GM12878 (cell line): ENCODE results near the gene HSFX3. TPM values are rescaled to one million over a fixed set of nuclear protein-coding genes. Genes with fewer than 3 reads are reported as not detected.

Experiments used
- ATAC-seq: fragments of 200-7000 bp; cut with Tn5 transposase; 3 replicates; pipeline ENCODE4 v1.9.1; 2020; ENCODE audit warnings: mild to moderate bottlenecking, moderate library complexity
- BruUV-seq: library from RNA; stranded (reverse); fragments of 400-500 nt; replicated peaks from 2 replicates; lab custom pipeline; 2021; lab: Mats Ljungman, UMichigan
- CTCF ChIA-PET: fragments of 300-600 bp; sonication (Branson Sonifier 250); formaldehyde crosslinking; extraction: SDS; loops from one replicate; lab custom pipeline; 2021; ENCODE audit warnings: inconsistent platforms; lab: Yijun Ruan, JAX
- POLR2A ChIA-PET: fragments of 350-600 bp; formaldehyde crosslinking; extraction: SDS; loops from one replicate; lab custom pipeline; 2021; ENCODE audit warnings: inconsistent platforms; lab: Charles Lee
- RAD21 ChIA-PET: fragments of 300-600 bp; sonication (Branson Sonifier 250); formaldehyde crosslinking; loops from one replicate; lab custom pipeline; 2023; ENCODE audit warnings: antibody characterized with exemption; ENCODE audit not compliant: unreplicated experiment; lab: Charles Lee
- SMC1A ChIA-PET: fragments of 300-600 bp; sonication (Branson Sonifier 250); formaldehyde crosslinking; loops from one replicate; lab custom pipeline; 2023; ENCODE audit not compliant: unreplicated experiment, uncharacterized antibody; lab: Charles Lee
- DNase-seq: peaks from one replicate; pipeline ENCODE4 v3.0.0-alpha.2; 2011; ENCODE audit warnings: low read depth, low spot score
- FAIRE-seq: peaks from 3 replicates; lab custom pipeline; 2011; peaks lifted over from hg19 to GRCh38; lab: Jason Lieb, UNC
- H2AFZ ChIP-seq: 2 replicates; pipeline ENCODE4 v1.6.0; 2011; ENCODE audit warnings: low read depth, low read length, control low read depth; ENCODE audit not compliant: control insufficient read depth
- H3K27ac ChIP-seq: 2 replicates; pipeline ENCODE4 v1.5.1; 2011; ENCODE audit warnings: control low read depth; ENCODE audit not compliant: control insufficient read depth, insufficient read depth
- H3K27me3 ChIP-seq, 2 experiments: replicated peaks in 1 of 2; 2 replicates each; pipeline versions ENCODE4 v1.6.0 to v1.6.1; 2011; ENCODE audit warnings: low read length in 1 of 2; ENCODE audit not compliant: control insufficient read depth in 2 of 2, insufficient read depth in 2 of 2
- H3K36me3 ChIP-seq, 2 experiments: 2 replicates each; pipeline ENCODE4 v1.5.1; 2011; ENCODE audit warnings: low read length in 1 of 2; ENCODE audit not compliant: control insufficient read depth in 2 of 2, insufficient read depth in 2 of 2
- H3K4me1 ChIP-seq: 2 replicates; pipeline ENCODE4 v1.6.1; 2011; ENCODE audit warnings: mild to moderate bottlenecking, low read length, moderate library complexity, mixed read lengths; ENCODE audit not compliant: control insufficient read depth, insufficient read depth
- H3K4me2 ChIP-seq: 2 replicates; pipeline ENCODE4 v1.6.0; 2011; ENCODE audit warnings: control low read depth; ENCODE audit not compliant: control insufficient read depth, insufficient read depth
- H3K4me3 ChIP-seq: fragments of 200-600 bp; sonication (generic); 2 replicates; pipeline ENCODE4 v1.5.1; 2016
- H3K79me2 ChIP-seq: 2 replicates; pipeline ENCODE4 v1.6.0; 2011; ENCODE audit warnings: low read length; ENCODE audit not compliant: control insufficient read depth, insufficient read depth
- H3K9ac ChIP-seq: 2 replicates; pipeline ENCODE4 v1.8.0; 2011; ENCODE audit warnings: low read length, control low read depth, mixed read lengths; ENCODE audit not compliant: control insufficient read depth, insufficient read depth
- H3K9me3 ChIP-seq: replicated peaks from 3 replicates; pipeline ENCODE4 v1.5.1; 2011; ENCODE audit warnings: mild to moderate bottlenecking, low read length; ENCODE audit not compliant: control insufficient read depth, insufficient read depth
- H4K20me1 ChIP-seq: 2 replicates; pipeline ENCODE4 v1.6.0; 2011; ENCODE audit not compliant: control insufficient read depth, insufficient read depth
- CUX1 ChIP-seq: IDR thresholded peaks from 2 replicates; pipeline ENCODE4 v1.6.1; 2012; ENCODE audit warnings: improper control_type of control experiment, low read depth, low read length; ENCODE audit not compliant: insufficient replicate concordance
- MEF2B ChIP-seq: fragments of 450-650 bp; IDR thresholded peaks from 2 replicates; pipeline ENCODE4 v1.6.1; 2018; ENCODE audit warnings: mild to moderate bottlenecking, moderate library complexity; ENCODE audit not compliant: partially characterized antibody, poor library complexity, severe bottlenecking
- SMARCA5 ChIP-seq: fragments of 450-650 bp; IDR thresholded peaks from 2 replicates; pipeline ENCODE4 v1.6.1; 2017; ENCODE audit warnings: mild to moderate bottlenecking
- SREBF1 ChIP-seq: IDR thresholded peaks from 2 replicates; pipeline ENCODE4 v1.6.1; 2012; ENCODE audit warnings: mild to moderate bottlenecking, low read length
- WGBS: methylation state at CpG from one replicate; pipeline ENCODE4 v1.1.6; 2016; ENCODE audit warnings: low lambda C conversion rate; ENCODE audit not compliant: insufficient replicate concordance, insufficient coverage; ENCODE audit errors: missing lambda C conversion rate; 5-methylcytosine and 5-hydroxymethylcytosine counted together
- in situ Hi-C: fragments of 300-500 bp; cut with MboI; formaldehyde crosslinking; loops from 9 replicates; pipeline ENCODE4 v1.14.3; 2018; ENCODE audit warnings: mixed read lengths
- intact Hi-C: fragments of 100-400 bp; cut with micrococcal nuclease; formaldehyde crosslinking; loops from one replicate; pipeline ENCODE4 v1.14.2; 2022; ENCODE audit not compliant: unreplicated experiment
- polyA plus RNA-seq, 11 experiments: library from polyadenylated mRNA; depleted of rRNA in 4 of 11; unstranded in 6 of 11; stranded (reverse) in 5 of 11; fragments of >200 nt; fragmentation: Nextera tagmentation in 4 of 11; fragmentation: Illumina TruSeq in 1 of 11; extraction: Ambion mirVana in 4 of 11; extraction: Trizol in 1 of 11; gene quantifications; 1 replicate in 1 of 11; 2 replicates in 10 of 11; pipeline versions ENCODE4 v1.2.1 to v1.2.3, GENCODE V29; 2011 to 2016; ENCODE audit warnings: inconsistent platforms in 2 of 11, missing spikeins in 2 of 11, low read depth in 1 of 11
- total RNA-seq, 4 experiments: library from RNA; depleted of rRNA in 3 of 4; stranded (reverse); fragments of >200 nt in 3 of 4; fragmentation: Illumina TruSeq in 1 of 4; extraction: Trizol in 1 of 4; gene quantifications; 2 replicates each; pipeline versions ENCODE4 v1.2.1 to v1.2.3, GENCODE V29; 2013 to 2021

Gene HSFX3
- total and polyA plus RNA-seq, 10 of the 15 experiments (the other 5 are each of a cell fraction or from before 2014, with no cell fraction given) = 0.05 to 0.40 (median 0.29) TPM; not detected in 5

GRCh38 chrX:149568701-149569296 is 19.1 kb upstream of the HSFX3 start (continued):
- TF ChIP-seq CUX1 (no peak), SREBF1 (no peak)

DNA sequence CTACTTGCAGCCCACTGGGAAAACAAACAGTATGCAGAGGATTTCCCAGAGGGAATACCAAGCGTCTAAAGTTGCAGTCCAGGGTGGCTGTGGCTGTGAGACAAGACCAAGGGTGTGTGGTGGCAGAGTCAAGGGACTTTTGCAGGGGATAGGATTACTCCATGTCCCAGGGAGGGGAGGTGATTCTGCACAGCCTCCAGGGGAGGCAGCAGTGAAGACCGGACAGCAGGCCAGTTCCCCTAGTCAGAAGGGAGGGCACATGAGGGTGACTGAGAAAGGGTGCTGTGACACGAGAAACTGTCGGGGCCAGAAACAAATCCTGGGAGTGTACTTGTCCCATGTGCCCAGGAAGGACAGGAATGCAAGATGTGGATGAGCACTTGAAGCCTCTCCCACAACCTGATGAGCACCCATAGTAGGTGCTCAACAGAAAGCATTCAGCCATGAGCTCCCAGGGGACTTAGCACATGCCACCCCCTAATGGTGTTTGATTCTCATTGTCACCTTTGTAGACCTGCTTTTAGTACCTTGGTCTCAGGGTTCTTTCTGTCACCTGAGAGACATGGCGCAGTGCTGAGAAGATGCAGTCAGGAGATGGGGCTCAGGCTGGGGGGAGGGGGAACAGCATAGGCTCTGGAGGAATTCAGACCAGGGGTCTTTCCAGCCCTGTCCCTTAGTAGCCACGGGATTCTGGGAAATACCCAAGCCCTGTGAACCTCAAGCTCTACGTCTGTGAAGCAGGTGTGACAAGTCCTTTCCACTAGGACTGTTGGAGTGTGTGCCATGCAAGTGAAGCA is 18.1 kb upstream of the HSFX3 start:
- no peak overlapping the region for H3K9ac ChIP-seq
- WGBS = 28% methylated on average over 7 of the region's 7 CpGs
- no peaks in the 10 kb centered on the region for H3K79me2 ChIP-seq
- DNase-seq (no peak), ATAC-seq (no peak; the same call in 2 of the 3 replicates), FAIRE-seq (no peak)
- H4K20me1 ChIP-seq = no peaks in the 10 kb centered on the region
- H3K27ac ChIP-seq = no peak overlapping the region
- BruUV-seq = no TSS peak
- no peaks in the 10 kb centered on the region for H3K4me1 ChIP-seq
- intact Hi-C loops (no loop called here), in situ Hi-C loops (no loop called here)
- H3K4me3 ChIP-seq = no peak overlapping the region
- no peak overlapping the region for H3K4me2 ChIP-seq
- H2AFZ ChIP-seq = no peak overlapping the region
- H3K27me3 ChIP-seq = no peaks in the 10 kb centered on the region
- TF ChIP-seq MEF2B (peak; percentile 34), SMARCA5 (no peak)
- H3K36me3 ChIP-seq = no peaks in the 10 kb centered on the region
- RAD21 ChIA-PET = no interaction called here
- no peaks in the 10 kb centered on the region for H3K9me3 ChIP-seq
- POLR2A ChIA-PET = no interaction called here
- SMC1A ChIA-PET = no interaction called here
- CTCF ChIA-PET = interaction anchor here (1.0 kb wide), 1 partner anchor 56 kb away, joined by 3 read pairs; no protein-coding TSS in a partner anchor
